Osteoblast (primary cell): ENCODE data around the gene EEF2K. TPM values are rescaled to one million over a fixed set of nuclear protein-coding genes. Genes with fewer than 3 reads are reported as not detected.

Source experiments
- DNase-seq: peaks from one replicate; pipeline ENCODE4 v3.0.0; 2011; ENCODE audit warnings: low spot score, mixed read lengths; ENCODE audit not compliant: insufficient read length; ENCODE audit errors: missing footprints
- H2AFZ ChIP-seq: 2 replicates; pipeline ENCODE4 v1.6.0; 2011; ENCODE audit warnings: mild to moderate bottlenecking, low read length
- H3K27ac ChIP-seq: 2 replicates; pipeline ENCODE4 v1.5.1; 2011; ENCODE audit warnings: mild to moderate bottlenecking, low read depth, low read length, moderate library complexity
- H3K27me3 ChIP-seq: 2 replicates; pipeline ENCODE4 v1.6.0; 2012; ENCODE audit warnings: mild to moderate bottlenecking, control low read depth, inconsistent platforms, low read length, moderate library complexity; ENCODE audit not compliant: insufficient read depth
- H3K36me3 ChIP-seq: 2 replicates; pipeline ENCODE4 v1.5.1; 2011; ENCODE audit warnings: mild to moderate bottlenecking, low read length, control low read depth, moderate library complexity; ENCODE audit not compliant: insufficient read depth
- H3K4me1 ChIP-seq: 2 replicates; pipeline ENCODE4 v1.5.1; 2011; ENCODE audit warnings: mild to moderate bottlenecking, low read length, control low read depth, moderate library complexity; ENCODE audit not compliant: insufficient read depth
- H3K4me2 ChIP-seq: 2 replicates; pipeline ENCODE4 v1.6.0; 2011; ENCODE audit warnings: mild to moderate bottlenecking, low read length; ENCODE audit not compliant: insufficient read depth
- H3K4me3 ChIP-seq: fragments of 200-600 bp; sonication (generic); 3 replicates; pipeline ENCODE4 v1.5.1; 2012; ENCODE audit warnings: mild to moderate bottlenecking, low read length, inconsistent platforms; ENCODE audit not compliant: insufficient read depth
- H3K79me2 ChIP-seq: 2 replicates; pipeline ENCODE4 v1.6.0; 2012; ENCODE audit warnings: mild to moderate bottlenecking, low read length, control low read depth, inconsistent platforms; ENCODE audit not compliant: insufficient read depth
- H3K9me3 ChIP-seq: 2 replicates; pipeline ENCODE4 v1.5.1; 2011; ENCODE audit warnings: low read depth, low read length, control low read depth
- H4K20me1 ChIP-seq: 2 replicates; pipeline ENCODE4 v1.6.0; 2012; ENCODE audit warnings: mild to moderate bottlenecking, low read length, control low read depth; ENCODE audit not compliant: insufficient read depth
- CTCF ChIP-seq: IDR thresholded peaks from 2 replicates; pipeline ENCODE4 v1.5.1; 2011; ENCODE audit warnings: mild to moderate bottlenecking, low read depth, low read length, moderate library complexity; ENCODE audit errors: extremely low read depth
- total RNA-seq: library from RNA; depleted of rRNA; stranded (reverse); fragments of >200 nt; gene quantifications from 2 replicates; pipeline ENCODE4 v1.2.3, GENCODE V29; 2012

The EEF2K gene
- total RNA-seq, 1 donor: 41.6 TPM

- Histone ChIP-seq H3K4me3 (no peak overlapping the region), H3K27ac (no peak overlapping the region), H3K79me2 (no peaks in the 10 kb centered on the region), H3K4me1 (no peaks in the 10 kb centered on the region), H3K4me2 (no peak overlapping the region), H2AFZ (no peak overlapping the region), H3K27me3 (no peaks in the 10 kb centered on the region), H3K36me3 (peaks cover 49% of the 10 kb centered on the region), H3K9me3 (no peaks in the 10 kb centered on the region), H4K20me1 (peaks cover 3% of the 10 kb centered on the region)
- no peak for TF ChIP-seq CTCF
- no peak for DNase-seq
These were observed 109.9 kb downstream of the EEF2K start for GRCh38 chr16:22315979-22316378.

GRCh38 chr16:22316411-22316811 lies 110.3 kb downstream of the EEF2K start:
- DNase-seq: no peak
- H3K4me3 ChIP-seq: no peak overlapping the region
- no peak overlapping the region for H3K4me2 ChIP-seq
- H2AFZ ChIP-seq: no peak overlapping the region
- H3K4me1 ChIP-seq: no peaks in the 10 kb centered on the region
- H3K36me3 ChIP-seq: peaks cover 49% of the 10 kb centered on the region
- H4K20me1 ChIP-seq: peaks cover 7% of the 10 kb centered on the region
- peaks cover 2% of the 10 kb centered on the region for H3K79me2 ChIP-seq
- no peak overlapping the region for H3K27ac ChIP-seq
- H3K27me3 ChIP-seq: no peaks in the 10 kb centered on the region
- H3K9me3 ChIP-seq: no peaks in the 10 kb centered on the region
- no peak for TF ChIP-seq CTCF

- H3K4me1 ChIP-seq: no peaks in the 10 kb centered on the region
- H3K4me2 ChIP-seq: no peak overlapping the region
- H3K27me3 ChIP-seq: no peaks in the 10 kb centered on the region
- no peak overlapping the region for H2AFZ ChIP-seq
- H3K27ac ChIP-seq: no peak overlapping the region
- peaks cover 54% of the 10 kb centered on the region for H3K36me3 ChIP-seq
- H3K4me3 ChIP-seq: no peak overlapping the region
- TF ChIP-seq CTCF: no peak
- H4K20me1 ChIP-seq: peaks cover 13% of the 10 kb centered on the region
- H3K79me2 ChIP-seq: peaks cover 8% of the 10 kb centered on the region
- no peaks in the 10 kb centered on the region for H3K9me3 ChIP-seq
- DNase-seq: peak; percentile 68
These were observed 111.0 kb downstream of the EEF2K start for GRCh38 chr16:22317001-22317530.

- Histone ChIP-seq H3K27me3 (no peaks in the 10 kb centered on the region), H3K4me3 (no peak overlapping the region), H3K9me3 (no peaks in the 10 kb centered on the region), H3K27ac (no peak overlapping the region), H3K4me2 (no peak overlapping the region), H2AFZ (no peak overlapping the region), H3K4me1 (no peaks in the 10 kb centered on the region), H3K79me2 (peaks cover 8% of the 10 kb centered on the region), H4K20me1 (peaks cover 17% of the 10 kb centered on the region), H3K36me3 (peaks cover 54% of the 10 kb centered on the region)
- no peak for TF ChIP-seq CTCF
- DNase-seq: peak; percentile 21
These were observed 111.5 kb downstream of the EEF2K start for GRCh38 chr16:22317625-22318024.
